AG04449 (cell line): ENCODE measurements around the gene CCM2.

Experiments
- CTCF ChIA-PET: fragments of 350-600 bp; formaldehyde crosslinking; extraction: SDS; loops from one replicate; lab custom pipeline; 2021; ENCODE audit warnings: antibody characterized with exemption; lab: Yijun Ruan, JAX
- POLR2A ChIA-PET: fragments of 400-600, 350-600 bp; formaldehyde crosslinking; extraction: SDS; loops from one replicate; lab custom pipeline; 2020; ENCODE audit warnings: antibody characterized with exemption, inconsistent platforms; lab: Yijun Ruan, JAX
- DNase-seq: peaks from one replicate; pipeline ENCODE4 v3.0.0-alpha.2; 2010; ENCODE audit warnings: low read depth, low spot score
- H3K4me3 ChIP-seq: 2 replicates; pipeline ENCODE4 v1.5.1; 2011; ENCODE audit warnings: low read depth, mild to moderate bottlenecking, control low read depth, low read length
- CTCF ChIP-seq: IDR thresholded peaks from one replicate; pipeline ENCODE4 v1.5.1; 2011; ENCODE audit warnings: mild to moderate bottlenecking, moderate library complexity, low read length, control low read depth, inconsistent platforms; ENCODE audit not compliant: insufficient read depth; ENCODE audit errors: missing control alignments

CCM2 gene

GRCh38 chr7:44967571-44968446 is 32.2 kb upstream of the CCM2 start:
- peak; percentile 30 for TF ChIP-seq CTCF
- ChIA-PET CTCF (no interaction called here), POLR2A (no interaction called here)
- no peak overlapping the region for H3K4me3 ChIP-seq
- DNase-seq: no peak

DNA sequence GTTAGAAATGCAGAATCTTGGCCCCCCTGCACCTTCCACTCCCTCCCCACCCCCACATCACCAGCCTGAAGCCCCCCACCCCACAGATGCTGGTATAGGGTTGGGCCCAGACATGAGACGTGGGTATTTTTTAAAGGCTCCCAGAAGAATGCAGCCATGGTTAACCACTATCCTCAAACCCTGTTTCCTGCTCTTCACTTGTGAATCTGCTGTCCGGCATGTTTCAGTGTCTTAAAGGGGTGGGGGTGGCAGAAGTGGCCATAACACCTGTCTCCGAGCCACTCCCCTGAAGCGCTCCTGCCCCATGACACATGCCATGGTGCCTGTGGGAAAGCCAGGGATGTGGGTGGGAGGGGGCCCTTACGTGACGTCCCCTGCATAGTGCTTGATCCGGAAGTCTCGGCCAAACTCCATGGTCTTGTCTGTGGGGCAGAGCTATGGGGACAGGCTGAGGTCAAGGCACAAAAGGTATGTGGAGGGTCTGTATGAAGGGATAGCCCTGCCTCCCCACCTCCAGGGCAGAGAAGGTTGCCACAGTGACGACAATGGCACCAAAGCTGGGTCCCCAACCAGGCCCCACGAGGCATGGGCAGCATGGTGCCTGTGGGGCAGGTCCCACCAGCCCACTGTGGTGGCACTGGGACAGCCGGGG is 30.8 kb upstream of the CCM2 start:
- POLR2A ChIA-PET: no interaction called here

GRCh38 chr7:44969701-44970522 is 30.1 kb upstream of the CCM2 start:
- ChIA-PET CTCF (interaction anchor here (6.0 kb wide), 1 partner anchor 167 kb away, joined by 80 read pairs; no protein-coding TSS in a partner anchor), POLR2A (no interaction called here)
- DNase-seq: no peak
- no peak for TF ChIP-seq CTCF
- no peak overlapping the region for H3K4me3 ChIP-seq

More for the DNA sequence above, 30.8 kb upstream of the CCM2 start:
- CTCF ChIA-PET: interaction anchor here (6.0 kb wide), 1 partner anchor 167 kb away, joined by 80 read pairs; no protein-coding TSS in a partner anchor
- TF ChIP-seq CTCF: no peak
- H3K4me3 ChIP-seq: no peak overlapping the region
- no peak for DNase-seq

DNA sequence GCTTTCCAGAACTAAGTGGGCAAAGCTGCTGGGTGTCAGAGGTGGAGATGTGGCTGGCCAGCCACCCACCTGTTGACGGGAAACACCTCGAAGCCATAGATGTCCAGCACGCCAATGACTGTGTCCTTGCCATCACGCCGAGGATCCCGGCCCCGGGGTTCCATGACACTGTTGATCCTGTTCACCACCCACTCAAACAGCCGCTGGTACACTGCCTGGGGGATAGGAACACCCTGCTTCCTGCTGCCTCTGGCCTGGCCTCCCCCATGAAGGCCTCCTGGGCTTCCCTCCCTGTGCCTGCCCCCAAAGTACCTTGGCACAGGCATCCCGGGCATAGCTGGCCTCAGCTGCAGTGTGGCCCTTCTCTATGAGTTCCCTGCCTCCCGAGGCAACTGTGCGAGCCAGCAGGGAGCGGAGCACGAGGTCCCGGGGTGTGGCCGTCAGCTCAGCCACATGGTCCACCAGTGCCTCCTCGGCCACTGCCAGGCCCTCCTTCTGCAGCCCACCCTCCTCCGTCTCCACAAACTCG is 29.4 kb upstream of the CCM2 start:
- POLR2A ChIA-PET: no interaction called here

GRCh38 chr7:44971188-44971901 is 28.7 kb upstream of the CCM2 start:
- H3K4me3 ChIP-seq: no peak overlapping the region
- TF ChIP-seq CTCF: no peak
- CTCF ChIA-PET: interaction anchor here (1.0 to 6.0 kb wide), 4 partner anchors 11 to 165 kb away, joined by 3 to 80 read pairs (median 4); no protein-coding TSS in a partner anchor
- no peak for DNase-seq
- POLR2A ChIA-PET: interaction anchor here (4.2 kb wide), 1 partner anchor 15 kb away, joined by 19 read pairs; no protein-coding TSS in a partner anchor

More for the DNA sequence above, 29.4 kb upstream of the CCM2 start:
- TF ChIP-seq CTCF: no peak
- no peak for DNase-seq
- no peak overlapping the region for H3K4me3 ChIP-seq
- CTCF ChIA-PET: interaction anchor here (1.0 to 6.0 kb wide), 2 partner anchors 12 to 166 kb away, joined by 4 to 80 read pairs; no protein-coding TSS in a partner anchor
